MM.1S (cell line): ENCODE data around the gene TIMP2.

Experiments
- EZH2 ChIP-seq: fragments of 300-600 bp; sonication (generic); optimal IDR thresholded peaks from 2 replicates; pipeline ENCODE3; 2017; ENCODE audit warnings: low read depth, mild to moderate bottlenecking, antibody characterized with exemption, low read length, mixed read lengths
- TF ChIP-seq, protein P1 (sequence below): fragments of 300-600 bp; sonication (generic); IDR thresholded peaks from 2 replicates; pipeline ENCODE4 v1.5.1; 2016; ENCODE audit warnings: antibody characterized with exemption, low read length, mixed read lengths

DNA sequence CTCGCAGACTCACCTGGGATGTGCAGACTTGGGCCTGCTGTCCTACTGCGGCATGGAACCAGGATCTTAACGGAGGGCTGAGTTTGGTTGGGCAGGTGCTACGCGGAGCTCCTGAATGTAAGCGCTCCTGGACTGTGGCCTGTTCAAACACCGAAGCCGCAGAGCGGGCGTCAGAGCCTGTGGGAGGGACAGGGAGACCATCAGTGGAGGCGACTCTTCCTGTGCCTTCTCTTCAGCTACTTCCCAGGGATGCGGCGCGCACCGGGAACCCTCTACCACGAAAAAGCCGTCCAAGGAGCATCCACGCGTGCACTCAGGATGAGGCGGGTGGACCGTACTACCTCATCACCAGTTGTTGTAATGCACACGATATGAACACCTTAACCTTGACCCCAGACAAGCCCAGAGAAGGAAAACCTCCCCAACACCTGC, 86.6 kb downstream of the TIMP2 start:
- TF ChIP-seq, protein P1, sequence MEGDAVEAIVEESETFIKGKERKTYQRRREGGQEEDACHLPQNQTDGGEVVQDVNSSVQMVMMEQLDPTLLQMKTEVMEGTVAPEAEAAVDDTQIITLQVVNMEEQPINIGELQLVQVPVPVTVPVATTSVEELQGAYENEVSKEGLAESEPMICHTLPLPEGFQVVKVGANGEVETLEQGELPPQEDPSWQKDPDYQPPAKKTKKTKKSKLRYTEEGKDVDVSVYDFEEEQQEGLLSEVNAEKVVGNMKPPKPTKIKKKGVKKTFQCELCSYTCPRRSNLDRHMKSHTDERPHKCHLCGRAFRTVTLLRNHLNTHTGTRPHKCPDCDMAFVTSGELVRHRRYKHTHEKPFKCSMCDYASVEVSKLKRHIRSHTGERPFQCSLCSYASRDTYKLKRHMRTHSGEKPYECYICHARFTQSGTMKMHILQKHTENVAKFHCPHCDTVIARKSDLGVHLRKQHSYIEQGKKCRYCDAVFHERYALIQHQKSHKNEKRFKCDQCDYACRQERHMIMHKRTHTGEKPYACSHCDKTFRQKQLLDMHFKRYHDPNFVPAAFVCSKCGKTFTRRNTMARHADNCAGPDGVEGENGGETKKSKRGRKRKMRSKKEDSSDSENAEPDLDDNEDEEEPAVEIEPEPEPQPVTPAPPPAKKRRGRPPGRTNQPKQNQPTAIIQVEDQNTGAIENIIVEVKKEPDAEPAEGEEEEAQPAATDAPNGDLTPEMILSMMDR, result no peak
- TF ChIP-seq EZH2, result no peak
